IPS-18a (cell line): Measurements from ENCODE around the gene TUBGCP4.

Experiments
- H3K27ac ChIP-seq: one replicate; pipeline ENCODE4 v1.5.1; 2013; ENCODE audit warnings: low read length
- H3K27me3 ChIP-seq: one replicate; pipeline ENCODE4 v1.6.1; 2013; ENCODE audit warnings: mild to moderate bottlenecking, low read length; ENCODE audit not compliant: control insufficient read depth, insufficient read depth
- H3K36me3 ChIP-seq: one replicate; pipeline ENCODE4 v1.6.1; 2013; ENCODE audit warnings: low read depth, low read length; ENCODE audit not compliant: control insufficient read depth
- H3K4me1 ChIP-seq: one replicate; pipeline ENCODE4 v1.6.1; 2013; ENCODE audit warnings: low read depth, low read length; ENCODE audit not compliant: control insufficient read depth
- H3K4me3 ChIP-seq: one replicate; pipeline ENCODE4 v1.5.1; 2013; ENCODE audit warnings: low read length
- H3K9ac ChIP-seq: one replicate; pipeline ENCODE4 v1.6.1; 2013; ENCODE audit warnings: mild to moderate bottlenecking, low read length, moderate library complexity
- H3K9me3 ChIP-seq: one replicate; pipeline ENCODE4 v1.6.1; 2013; ENCODE audit warnings: low read depth, low read length; ENCODE audit not compliant: control insufficient read depth

The TUBGCP4 gene

GRCh38 chr15:43434446-43434845 is 63.5 kb downstream of the TUBGCP4 start:
- Histone ChIP-seq H3K36me3 (peaks cover 80% of the 10 kb centered on the region), H3K4me3 (no peak overlapping the region), H3K27ac (no peak overlapping the region), H3K9ac (no peak overlapping the region), H3K4me1 (no peaks in the 10 kb centered on the region), H3K9me3 (no peaks in the 10 kb centered on the region), H3K27me3 (no peaks in the 10 kb centered on the region)

GRCh38 chr15:43436395-43436794 is 65.5 kb downstream of the TUBGCP4 start:
- Histone ChIP-seq H3K4me3 (no peak overlapping the region), H3K4me1 (peaks cover 4% of the 10 kb centered on the region), H3K9me3 (no peaks in the 10 kb centered on the region), H3K9ac (no peak overlapping the region), H3K27me3 (no peaks in the 10 kb centered on the region), H3K36me3 (peaks cover 75% of the 10 kb centered on the region), H3K27ac (no peak overlapping the region)

GRCh38 chr15:43439268-43439667 is 68.4 kb downstream of the TUBGCP4 start:
- Histone ChIP-seq H3K4me3 (no peak overlapping the region), H3K27ac (no peak overlapping the region), H3K4me1 (peaks cover 4% of the 10 kb centered on the region), H3K9me3 (no peaks in the 10 kb centered on the region), H3K36me3 (peaks cover 55% of the 10 kb centered on the region), H3K27me3 (no peaks in the 10 kb centered on the region), H3K9ac (no peak overlapping the region)

GRCh38 chr15:43440721-43441281 is 69.9 kb downstream of the TUBGCP4 start:
- H3K9ac ChIP-seq = no peak overlapping the region
- H3K36me3 ChIP-seq = peaks cover 69% of the 10 kb centered on the region
- H3K4me1 ChIP-seq = peaks cover 4% of the 10 kb centered on the region
- no peaks in the 10 kb centered on the region for H3K9me3 ChIP-seq
- peak overlapping the region; percentile 79 for H3K27ac ChIP-seq
- no peaks in the 10 kb centered on the region for H3K27me3 ChIP-seq
- no peak overlapping the region for H3K4me3 ChIP-seq

- Histone ChIP-seq H3K9ac (no peak overlapping the region), H3K4me3 (no peak overlapping the region), H3K27me3 (no peaks in the 10 kb centered on the region), H3K27ac (peak overlapping the region; percentile 79), H3K4me1 (peaks cover 4% of the 10 kb centered on the region), H3K36me3 (peaks cover 71% of the 10 kb centered on the region), H3K9me3 (no peaks in the 10 kb centered on the region)
Measured at GRCh38 chr15:43441316-43441715, 70.4 kb downstream of the TUBGCP4 start.

- Histone ChIP-seq H3K9ac (no peak overlapping the region), H3K4me3 (no peak overlapping the region), H3K27me3 (no peaks in the 10 kb centered on the region), H3K4me1 (peaks cover under 1% of the 10 kb centered on the region), H3K36me3 (peaks cover 47% of the 10 kb centered on the region), H3K9me3 (no peaks in the 10 kb centered on the region), H3K27ac (no peak overlapping the region)
Measured at GRCh38 chr15:43446344-43446743, 75.4 kb downstream of the TUBGCP4 start.

- no peak overlapping the region for H3K4me3 ChIP-seq
- H3K9ac ChIP-seq = no peak overlapping the region
- no peak overlapping the region for H3K27ac ChIP-seq
- no peaks in the 10 kb centered on the region for H3K9me3 ChIP-seq
- H3K4me1 ChIP-seq = no peaks in the 10 kb centered on the region
- peaks cover 40% of the 10 kb centered on the region for H3K36me3 ChIP-seq
- H3K27me3 ChIP-seq = no peaks in the 10 kb centered on the region
Measured at GRCh38 chr15:43449981-43450380, 79.1 kb downstream of the TUBGCP4 start.
